Measurements from ENCODE around the gene XRCC4.

XRCC4 gene

DNA sequence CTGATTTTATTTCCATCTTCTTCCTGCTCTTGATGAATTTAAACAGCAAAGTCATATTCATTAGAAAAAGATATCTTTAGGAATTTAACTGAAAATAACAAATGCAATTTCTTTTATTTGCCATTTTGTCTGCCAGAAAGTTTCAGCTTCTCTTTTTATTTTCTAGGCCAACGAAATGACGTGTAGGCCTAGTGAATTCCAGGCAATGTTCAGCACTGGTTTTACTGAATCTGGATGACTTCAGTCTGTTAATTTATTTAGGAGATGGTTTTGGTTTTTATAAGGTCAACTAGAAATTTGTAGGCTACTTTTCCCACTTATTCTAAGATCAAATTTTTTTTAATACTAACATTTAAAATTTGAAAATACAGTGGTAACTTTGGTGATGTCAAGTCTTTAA lies 265.1 kb downstream of the XRCC4 start:
- TF ChIP-seq TCF7L2 (IDR thresholded peaks at IDR 0.05; ENCODE audit: borderline replicate concordance, low read depth, low read length) (no peak), ZNF2 (tag by site-specific recombination; IDR thresholded peaks at IDR 0.05) (no peak), KLF7 (tag by site-specific recombination; IDR thresholded peaks at IDR 0.05; ENCODE audit: borderline replicate concordance) (no peak), ZNF155 (tag by site-specific recombination; IDR thresholded peaks at IDR 0.05) (no peak), ZNF248 (tag by site-specific recombination; IDR thresholded peaks at IDR 0.05) (no peak), ZBTB11 (tag by site-specific recombination; conservative IDR thresholded peaks at IDR 0.05; ENCODE audit: low read depth) (no peak), ZNF629 (tag by site-specific recombination; IDR thresholded peaks at IDR 0.05) (no peak)
- TF ChIP-seq, protein P1, sequence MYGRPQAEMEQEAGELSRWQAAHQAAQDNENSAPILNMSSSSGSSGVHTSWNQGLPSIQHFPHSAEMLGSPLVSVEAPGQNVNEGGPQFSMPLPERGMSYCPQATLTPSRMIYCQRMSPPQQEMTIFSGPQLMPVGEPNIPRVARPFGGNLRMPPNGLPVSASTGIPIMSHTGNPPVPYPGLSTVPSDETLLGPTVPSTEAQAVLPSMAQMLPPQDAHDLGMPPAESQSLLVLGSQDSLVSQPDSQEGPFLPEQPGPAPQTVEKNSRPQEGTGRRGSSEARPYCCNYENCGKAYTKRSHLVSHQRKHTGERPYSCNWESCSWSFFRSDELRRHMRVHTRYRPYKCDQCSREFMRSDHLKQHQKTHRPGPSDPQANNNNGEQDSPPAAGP (tag by site-specific recombination; IDR thresholded peaks at IDR 0.05), result no peak
- TF ChIP-seq, protein P2, sequence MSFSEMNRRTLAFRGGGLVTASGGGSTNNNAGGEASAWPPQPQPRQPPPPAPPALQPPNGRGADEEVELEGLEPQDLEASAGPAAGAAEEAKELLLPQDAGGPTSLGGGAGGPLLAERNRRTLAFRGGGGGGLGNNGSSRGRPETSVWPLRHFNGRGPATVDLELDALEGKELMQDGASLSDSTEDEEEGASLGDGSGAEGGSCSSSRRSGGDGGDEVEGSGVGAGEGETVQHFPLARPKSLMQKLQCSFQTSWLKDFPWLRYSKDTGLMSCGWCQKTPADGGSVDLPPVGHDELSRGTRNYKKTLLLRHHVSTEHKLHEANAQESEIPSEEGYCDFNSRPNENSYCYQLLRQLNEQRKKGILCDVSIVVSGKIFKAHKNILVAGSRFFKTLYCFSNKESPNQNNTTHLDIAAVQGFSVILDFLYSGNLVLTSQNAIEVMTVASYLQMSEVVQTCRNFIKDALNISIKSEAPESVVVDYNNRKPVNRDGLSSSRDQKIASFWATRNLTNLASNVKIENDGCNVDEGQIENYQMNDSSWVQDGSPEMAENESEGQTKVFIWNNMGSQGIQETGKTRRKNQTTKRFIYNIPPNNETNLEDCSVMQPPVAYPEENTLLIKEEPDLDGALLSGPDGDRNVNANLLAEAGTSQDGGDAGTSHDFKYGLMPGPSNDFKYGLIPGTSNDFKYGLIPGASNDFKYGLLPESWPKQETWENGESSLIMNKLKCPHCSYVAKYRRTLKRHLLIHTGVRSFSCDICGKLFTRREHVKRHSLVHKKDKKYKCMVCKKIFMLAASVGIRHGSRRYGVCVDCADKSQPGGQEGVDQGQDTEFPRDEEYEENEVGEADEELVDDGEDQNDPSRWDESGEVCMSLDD (tag by site-specific recombination; IDR thresholded peaks at IDR 0.05), result no peak
- TF ChIP-seq, protein P3, sequence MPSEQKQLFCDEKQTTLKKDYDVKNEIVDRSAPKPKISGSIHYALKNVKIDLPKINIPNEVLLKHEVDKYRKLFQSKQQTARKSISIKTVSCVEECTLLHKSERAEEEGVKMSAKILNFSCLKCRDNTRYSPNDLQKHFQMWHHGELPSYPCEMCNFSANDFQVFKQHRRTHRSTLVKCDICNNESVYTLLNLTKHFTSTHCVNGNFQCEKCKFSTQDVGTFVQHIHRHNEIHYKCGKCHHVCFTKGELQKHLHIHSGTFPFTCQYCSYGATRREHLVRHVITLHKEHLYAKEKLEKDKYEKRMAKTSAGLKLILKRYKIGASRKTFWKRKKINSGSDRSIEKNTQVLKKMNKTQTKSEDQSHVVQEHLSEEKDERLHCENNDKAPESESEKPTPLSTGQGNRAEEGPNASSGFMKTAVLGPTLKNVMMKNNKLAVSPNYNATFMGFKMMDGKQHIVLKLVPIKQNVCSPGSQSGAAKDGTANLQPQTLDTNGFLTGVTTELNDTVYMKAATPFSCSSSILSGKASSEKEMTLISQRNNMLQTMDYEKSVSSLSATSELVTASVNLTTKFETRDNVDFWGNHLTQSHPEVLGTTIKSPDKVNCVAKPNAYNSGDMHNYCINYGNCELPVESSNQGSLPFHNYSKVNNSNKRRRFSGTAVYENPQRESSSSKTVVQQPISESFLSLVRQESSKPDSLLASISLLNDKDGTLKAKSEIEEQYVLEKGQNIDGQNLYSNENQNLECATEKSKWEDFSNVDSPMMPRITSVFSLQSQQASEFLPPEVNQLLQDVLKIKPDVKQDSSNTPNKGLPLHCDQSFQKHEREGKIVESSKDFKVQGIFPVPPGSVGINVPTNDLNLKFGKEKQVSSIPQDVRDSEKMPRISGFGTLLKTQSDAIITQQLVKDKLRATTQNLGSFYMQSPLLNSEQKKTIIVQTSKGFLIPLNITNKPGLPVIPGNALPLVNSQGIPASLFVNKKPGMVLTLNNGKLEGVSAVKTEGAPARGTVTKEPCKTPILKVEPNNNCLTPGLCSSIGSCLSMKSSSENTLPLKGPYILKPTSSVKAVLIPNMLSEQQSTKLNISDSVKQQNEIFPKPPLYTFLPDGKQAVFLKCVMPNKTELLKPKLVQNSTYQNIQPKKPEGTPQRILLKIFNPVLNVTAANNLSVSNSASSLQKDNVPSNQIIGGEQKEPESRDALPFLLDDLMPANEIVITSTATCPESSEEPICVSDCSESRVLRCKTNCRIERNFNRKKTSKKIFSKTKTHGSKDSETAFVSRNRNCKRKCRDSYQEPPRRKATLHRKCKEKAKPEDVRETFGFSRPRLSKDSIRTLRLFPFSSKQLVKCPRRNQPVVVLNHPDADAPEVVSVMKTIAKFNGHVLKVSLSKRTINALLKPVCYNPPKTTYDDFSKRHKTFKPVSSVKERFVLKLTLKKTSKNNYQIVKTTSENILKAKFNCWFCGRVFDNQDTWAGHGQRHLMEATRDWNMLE (tag by site-specific recombination; conservative IDR thresholded peaks at IDR 0.05; ENCODE audit: low read depth), result no peak
- no peaks in the 10 kb centered on the region for H3K4me1 ChIP-seq (ENCODE audit: control insufficient read depth, insufficient read depth, low read length)
- no peak overlapping the region for H3K27ac ChIP-seq (ENCODE audit: extremely low read depth, low read depth, low read length)
- H3K9me3 ChIP-seq (ENCODE audit: control insufficient read depth, insufficient read depth, low read depth, low read length), result no peaks in the 10 kb centered on the region
- ChIA-PET CTCF (interaction anchor here (0.6 to 0.7 kb wide), 2 partner anchors 49 to 549 kb away, joined by 3 read pairs; no protein-coding TSS in a partner anchor), POLR2A (no interaction called here)
- no peak overlapping the region for H3K4me3 ChIP-seq (ENCODE audit: low read depth, low read length)
- no peaks in the 10 kb centered on the region for H3K36me3 ChIP-seq (ENCODE audit: control insufficient read depth in 2 of 2, insufficient read depth in 1 of 2, low read length in 2 of 2)

- no peak overlapping the region for H3K4me3 ChIP-seq (ENCODE audit: low read depth, low read length)
- H3K27ac ChIP-seq (ENCODE audit: extremely low read depth, low read depth, low read length), result no peak overlapping the region
- H3K36me3 ChIP-seq (ENCODE audit: control insufficient read depth in 2 of 2, insufficient read depth in 1 of 2, low read length in 2 of 2), result no peaks in the 10 kb centered on the region
- ChIA-PET POLR2A (no interaction called here), CTCF (no interaction called here)
- no peaks in the 10 kb centered on the region for H3K9me3 ChIP-seq (ENCODE audit: control insufficient read depth, insufficient read depth, low read depth, low read length)
- TF ChIP-seq, protein P4, sequence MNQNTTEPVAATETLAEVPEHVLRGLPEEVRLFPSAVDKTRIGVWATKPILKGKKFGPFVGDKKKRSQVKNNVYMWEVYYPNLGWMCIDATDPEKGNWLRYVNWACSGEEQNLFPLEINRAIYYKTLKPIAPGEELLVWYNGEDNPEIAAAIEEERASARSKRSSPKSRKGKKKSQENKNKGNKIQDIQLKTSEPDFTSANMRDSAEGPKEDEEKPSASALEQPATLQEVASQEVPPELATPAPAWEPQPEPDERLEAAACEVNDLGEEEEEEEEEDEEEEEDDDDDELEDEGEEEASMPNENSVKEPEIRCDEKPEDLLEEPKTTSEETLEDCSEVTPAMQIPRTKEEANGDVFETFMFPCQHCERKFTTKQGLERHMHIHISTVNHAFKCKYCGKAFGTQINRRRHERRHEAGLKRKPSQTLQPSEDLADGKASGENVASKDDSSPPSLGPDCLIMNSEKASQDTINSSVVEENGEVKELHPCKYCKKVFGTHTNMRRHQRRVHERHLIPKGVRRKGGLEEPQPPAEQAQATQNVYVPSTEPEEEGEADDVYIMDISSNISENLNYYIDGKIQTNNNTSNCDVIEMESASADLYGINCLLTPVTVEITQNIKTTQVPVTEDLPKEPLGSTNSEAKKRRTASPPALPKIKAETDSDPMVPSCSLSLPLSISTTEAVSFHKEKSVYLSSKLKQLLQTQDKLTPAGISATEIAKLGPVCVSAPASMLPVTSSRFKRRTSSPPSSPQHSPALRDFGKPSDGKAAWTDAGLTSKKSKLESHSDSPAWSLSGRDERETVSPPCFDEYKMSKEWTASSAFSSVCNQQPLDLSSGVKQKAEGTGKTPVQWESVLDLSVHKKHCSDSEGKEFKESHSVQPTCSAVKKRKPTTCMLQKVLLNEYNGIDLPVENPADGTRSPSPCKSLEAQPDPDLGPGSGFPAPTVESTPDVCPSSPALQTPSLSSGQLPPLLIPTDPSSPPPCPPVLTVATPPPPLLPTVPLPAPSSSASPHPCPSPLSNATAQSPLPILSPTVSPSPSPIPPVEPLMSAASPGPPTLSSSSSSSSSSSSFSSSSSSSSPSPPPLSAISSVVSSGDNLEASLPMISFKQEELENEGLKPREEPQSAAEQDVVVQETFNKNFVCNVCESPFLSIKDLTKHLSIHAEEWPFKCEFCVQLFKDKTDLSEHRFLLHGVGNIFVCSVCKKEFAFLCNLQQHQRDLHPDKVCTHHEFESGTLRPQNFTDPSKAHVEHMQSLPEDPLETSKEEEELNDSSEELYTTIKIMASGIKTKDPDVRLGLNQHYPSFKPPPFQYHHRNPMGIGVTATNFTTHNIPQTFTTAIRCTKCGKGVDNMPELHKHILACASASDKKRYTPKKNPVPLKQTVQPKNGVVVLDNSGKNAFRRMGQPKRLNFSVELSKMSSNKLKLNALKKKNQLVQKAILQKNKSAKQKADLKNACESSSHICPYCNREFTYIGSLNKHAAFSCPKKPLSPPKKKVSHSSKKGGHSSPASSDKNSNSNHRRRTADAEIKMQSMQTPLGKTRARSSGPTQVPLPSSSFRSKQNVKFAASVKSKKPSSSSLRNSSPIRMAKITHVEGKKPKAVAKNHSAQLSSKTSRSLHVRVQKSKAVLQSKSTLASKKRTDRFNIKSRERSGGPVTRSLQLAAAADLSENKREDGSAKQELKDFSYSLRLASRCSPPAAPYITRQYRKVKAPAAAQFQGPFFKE (tag by site-specific recombination; IDR thresholded peaks at IDR 0.05; ENCODE audit: borderline replicate concordance), result no peak
- TF ChIP-seq, protein P5, sequence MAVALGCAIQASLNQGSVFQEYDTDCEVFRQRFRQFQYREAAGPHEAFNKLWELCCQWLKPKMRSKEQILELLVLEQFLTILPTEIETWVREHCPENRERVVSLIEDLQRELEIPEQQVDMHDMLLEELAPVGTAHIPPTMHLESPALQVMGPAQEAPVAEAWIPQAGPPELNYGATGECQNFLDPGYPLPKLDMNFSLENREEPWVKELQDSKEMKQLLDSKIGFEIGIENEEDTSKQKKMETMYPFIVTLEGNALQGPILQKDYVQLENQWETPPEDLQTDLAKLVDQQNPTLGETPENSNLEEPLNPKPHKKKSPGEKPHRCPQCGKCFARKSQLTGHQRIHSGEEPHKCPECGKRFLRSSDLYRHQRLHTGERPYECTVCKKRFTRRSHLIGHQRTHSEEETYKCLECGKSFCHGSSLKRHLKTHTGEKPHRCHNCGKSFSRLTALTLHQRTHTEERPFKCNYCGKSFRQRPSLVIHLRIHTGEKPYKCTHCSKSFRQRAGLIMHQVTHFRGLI (tag by site-specific recombination; IDR thresholded peaks at IDR 0.05), result no peak
- TF ChIP-seq ZEB2 (tag by site-specific recombination; IDR thresholded peaks at IDR 0.05) (no peak), ZNF2 (tag by site-specific recombination; IDR thresholded peaks at IDR 0.05) (no peak)
- H3K4me1 ChIP-seq (ENCODE audit: control insufficient read depth, insufficient read depth, low read length), result no peaks in the 10 kb centered on the region
Measured at GRCh38 chr5:83343299-83343698, 266.0 kb downstream of the XRCC4 start.
